GM21529 (cell line): ENCODE data around the gene DCC.
"Not testable (repeated sequence)": the region's sequence is repeated elsewhere in the genome, so short reads cannot be mapped to it uniquely, and the experiment has no call there.

Experiments used
- ATAC-seq: cut with Tn5 transposase; IDR thresholded peaks from one replicate; pipeline ENCODE4 v1.9.1; 2021; ENCODE audit not compliant: unreplicated experiment

Gene DCC

GRCh38 chr18:53458268-53458667 lies 1118.3 kb downstream of the DCC start:
- ATAC-seq, result no peak

- no peak for ATAC-seq
Observed at GRCh38 chr18:53458944-53459580, 1119.1 kb downstream of the DCC start.

GRCh38 chr18:53467756-53468155 lies 1127.8 kb downstream of the DCC start:
- ATAC-seq, result no peak

GRCh38 chr18:53468173-53468572 lies 1128.2 kb downstream of the DCC start:
- ATAC-seq, result not testable (repeated sequence)

- ATAC-seq, result no peak
Observed at GRCh38 chr18:53472546-53472945, 1132.5 kb downstream of the DCC start.

GRCh38 chr18:53478155-53478554 lies 1138.2 kb downstream of the DCC start:
- ATAC-seq, result no peak

GRCh38 chr18:53486296-53486695 lies 1146.3 kb downstream of the DCC start:
- no peak for ATAC-seq

- ATAC-seq, result no peak
Observed at GRCh38 chr18:53489266-53489665, 1149.3 kb downstream of the DCC start.

- no peak for ATAC-seq
Observed at GRCh38 chr18:53490019-53490418, 1150.0 kb downstream of the DCC start.

- ATAC-seq, result no peak
Observed at GRCh38 chr18:53496028-53496427, 1156.0 kb downstream of the DCC start.

GRCh38 chr18:53503914-53504441 lies 1164.0 kb downstream of the DCC start:
- ATAC-seq, result no peak

- ATAC-seq, result no peak
Observed at GRCh38 chr18:53508529-53508928, 1168.5 kb downstream of the DCC start.

- no peak for ATAC-seq
Observed at GRCh38 chr18:53509886-53510285, 1169.9 kb downstream of the DCC start.

GRCh38 chr18:53511725-53512124 lies 1171.7 kb downstream of the DCC start:
- ATAC-seq, result not testable (repeated sequence)

- ATAC-seq, result no peak
Observed at GRCh38 chr18:53521068-53521467, 1181.1 kb downstream of the DCC start.

GRCh38 chr18:53526101-53526870 lies 1186.3 kb downstream of the DCC start:
- no peak for ATAC-seq

GRCh38 chr18:53527365-53527764 lies 1187.4 kb downstream of the DCC start:
- no peak for ATAC-seq

GRCh38 chr18:53531187-53531586 lies 1191.2 kb downstream of the DCC start:
- ATAC-seq, result no peak

GRCh38 chr18:53531896-53532295 lies 1191.9 kb downstream of the DCC start:
- ATAC-seq, result no peak

- ATAC-seq, result no peak
Observed at GRCh38 chr18:53534203-53534602, 1194.2 kb downstream of the DCC start.

- no peak for ATAC-seq
Observed at GRCh38 chr18:53534695-53535094, 1194.7 kb downstream of the DCC start.

- ATAC-seq, result no peak
Observed at GRCh38 chr18:53536908-53537307, 1196.9 kb downstream of the DCC start.
